KMS-11 (cell line): ENCODE results near the gene GPAT3.

Experiments
- H2AFZ ChIP-seq: fragments of 200-600 bp; sonication (generic); 2 replicates; pipeline ENCODE4 v1.6.1; 2016; ENCODE audit warnings: antibody characterized with exemption, mixed run types, low read depth
- H3K27ac ChIP-seq: fragments of 200-600 bp; sonication (generic); 2 replicates; pipeline ENCODE4 v1.6.1; 2016; ENCODE audit warnings: mild to moderate bottlenecking, mixed run types
- H3K27me3 ChIP-seq: fragments of 200-600 bp; sonication (generic); 2 replicates; pipeline ENCODE4 v1.6.1; 2017; ENCODE audit warnings: mild to moderate bottlenecking, low read depth, mixed run types, moderate library complexity; ENCODE audit not compliant: insufficient read depth
- H3K36me3 ChIP-seq: fragments of 200-600 bp; sonication (generic); 2 replicates; pipeline ENCODE4 v1.6.1; 2017; ENCODE audit warnings: mild to moderate bottlenecking, mixed run types; ENCODE audit not compliant: insufficient read depth
- H3K4me1 ChIP-seq: fragments of 200-600 bp; sonication (generic); 2 replicates; pipeline ENCODE4 v1.6.1; 2016; ENCODE audit warnings: mild to moderate bottlenecking, low read depth, mixed run types; ENCODE audit not compliant: poor library complexity, severe bottlenecking
- H3K4me2 ChIP-seq: fragments of 200-600 bp; sonication (generic); 2 replicates; pipeline ENCODE4 v1.7.0; 2016; ENCODE audit warnings: mild to moderate bottlenecking, mixed run types
- H3K4me3 ChIP-seq: fragments of 200-600 bp; sonication (generic); IDR thresholded peaks from 2 replicates; pipeline ENCODE4 v1.6.1; 2017; ENCODE audit warnings: low read depth, low read length, mixed read lengths; ENCODE audit not compliant: insufficient read depth
- H3K79me2 ChIP-seq: fragments of 200-600 bp; sonication (generic); 2 replicates; pipeline ENCODE4 v1.6.1; 2016; ENCODE audit warnings: low read depth, mixed run types; ENCODE audit not compliant: insufficient read depth
- H3K9ac ChIP-seq: fragments of 200-600 bp; sonication (generic); 2 replicates; pipeline ENCODE4 v1.6.1; 2016; ENCODE audit warnings: mild to moderate bottlenecking, mixed run types
- H4K20me1 ChIP-seq: fragments of 200-600 bp; sonication (generic); 2 replicates; pipeline ENCODE4 v1.6.1; 2016; ENCODE audit warnings: mild to moderate bottlenecking, mixed run types; ENCODE audit not compliant: insufficient read depth
- TF ChIP-seq, protein P1 (sequence below): fragments of 200-600 bp; sonication (generic); conservative IDR thresholded peaks from 2 replicates; pipeline ENCODE4 v1.6.1; 2017; ENCODE audit warnings: low read depth, mild to moderate bottlenecking, antibody characterized with exemption, low read length, moderate library complexity, mixed read lengths

GPAT3 gene

DNA sequence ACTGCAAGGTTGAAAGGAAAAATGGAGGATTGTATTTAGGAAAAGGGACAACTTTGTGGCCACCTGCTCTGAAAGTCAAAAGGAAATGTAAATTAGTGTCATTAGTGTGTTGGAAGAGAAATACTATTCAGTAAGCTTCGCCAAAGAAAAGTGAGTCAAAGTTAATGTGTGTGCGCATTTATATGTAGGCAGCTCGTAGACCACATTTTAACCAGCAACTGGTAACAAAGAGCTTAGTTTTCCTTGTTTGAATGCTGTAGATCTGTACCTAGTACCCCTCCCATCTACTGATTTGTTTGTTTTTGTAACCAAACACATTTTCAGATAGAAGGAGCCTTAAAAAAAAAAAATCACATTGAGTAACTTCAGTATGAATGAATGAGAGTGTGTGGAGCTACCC lies 69.3 kb downstream of the GPAT3 start:
- Histone ChIP-seq H3K36me3 (no peaks in the 10 kb centered on the region), H2AFZ (no peak overlapping the region), H3K27ac (no peak overlapping the region), H3K4me3 (no peak overlapping the region), H3K4me2 (no peak overlapping the region), H3K79me2 (no peaks in the 10 kb centered on the region), H3K9ac (no peak overlapping the region), H3K27me3 (no peaks in the 10 kb centered on the region), H4K20me1 (no peaks in the 10 kb centered on the region), H3K4me1 (no peaks in the 10 kb centered on the region)
- TF ChIP-seq, protein P1, sequence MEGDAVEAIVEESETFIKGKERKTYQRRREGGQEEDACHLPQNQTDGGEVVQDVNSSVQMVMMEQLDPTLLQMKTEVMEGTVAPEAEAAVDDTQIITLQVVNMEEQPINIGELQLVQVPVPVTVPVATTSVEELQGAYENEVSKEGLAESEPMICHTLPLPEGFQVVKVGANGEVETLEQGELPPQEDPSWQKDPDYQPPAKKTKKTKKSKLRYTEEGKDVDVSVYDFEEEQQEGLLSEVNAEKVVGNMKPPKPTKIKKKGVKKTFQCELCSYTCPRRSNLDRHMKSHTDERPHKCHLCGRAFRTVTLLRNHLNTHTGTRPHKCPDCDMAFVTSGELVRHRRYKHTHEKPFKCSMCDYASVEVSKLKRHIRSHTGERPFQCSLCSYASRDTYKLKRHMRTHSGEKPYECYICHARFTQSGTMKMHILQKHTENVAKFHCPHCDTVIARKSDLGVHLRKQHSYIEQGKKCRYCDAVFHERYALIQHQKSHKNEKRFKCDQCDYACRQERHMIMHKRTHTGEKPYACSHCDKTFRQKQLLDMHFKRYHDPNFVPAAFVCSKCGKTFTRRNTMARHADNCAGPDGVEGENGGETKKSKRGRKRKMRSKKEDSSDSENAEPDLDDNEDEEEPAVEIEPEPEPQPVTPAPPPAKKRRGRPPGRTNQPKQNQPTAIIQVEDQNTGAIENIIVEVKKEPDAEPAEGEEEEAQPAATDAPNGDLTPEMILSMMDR = no peak

DNA sequence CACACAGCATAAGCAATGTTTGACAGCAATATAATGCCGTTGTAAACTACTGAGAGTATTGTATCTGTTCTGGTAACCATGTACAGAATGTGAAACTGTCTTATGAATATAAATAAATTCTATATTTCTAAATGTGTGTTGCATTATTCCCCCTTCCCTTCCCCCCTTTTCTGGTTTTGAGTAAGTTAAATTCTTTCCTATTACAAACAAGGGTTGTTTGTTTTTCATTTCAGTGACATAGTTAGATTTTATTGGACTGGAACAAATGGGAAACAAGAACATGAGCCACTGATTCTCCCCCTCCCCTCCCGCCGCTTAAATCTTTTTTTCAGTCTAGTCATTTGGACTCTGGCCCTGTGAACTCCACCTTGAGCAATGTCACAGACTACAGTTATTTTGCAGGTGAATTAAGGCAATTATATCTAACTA lies 69.8 kb downstream of the GPAT3 start:
- Histone ChIP-seq H3K9ac (no peak overlapping the region), H3K79me2 (no peaks in the 10 kb centered on the region), H3K36me3 (no peaks in the 10 kb centered on the region), H3K4me3 (no peak overlapping the region), H3K27ac (no peak overlapping the region), H3K4me1 (no peaks in the 10 kb centered on the region), H3K27me3 (no peaks in the 10 kb centered on the region), H2AFZ (no peak overlapping the region), H3K4me2 (no peak overlapping the region), H4K20me1 (no peaks in the 10 kb centered on the region)
- TF ChIP-seq, protein P1 = no peak

DNA sequence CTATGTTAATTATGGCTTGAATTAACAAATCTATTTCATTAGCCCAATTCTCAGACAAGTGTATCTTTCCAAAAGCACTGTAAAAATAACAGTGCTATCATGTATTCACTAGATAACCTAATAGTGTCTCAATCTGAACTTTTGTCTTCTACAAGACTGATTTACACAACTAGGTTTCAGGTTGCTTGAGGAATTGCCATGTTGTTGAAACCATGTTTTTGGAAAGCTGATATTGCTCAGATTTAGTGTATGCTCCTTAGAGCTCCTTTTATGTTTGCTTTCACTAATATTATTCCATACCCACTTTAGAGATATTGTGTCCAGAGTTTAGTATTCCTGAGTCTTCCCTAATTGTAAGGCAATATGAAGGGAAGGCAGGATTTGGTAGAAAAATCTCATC lies 70.6 kb downstream of the GPAT3 start:
- Histone ChIP-seq H3K9ac (no peak overlapping the region), H3K79me2 (no peaks in the 10 kb centered on the region), H3K4me2 (no peak overlapping the region), H3K4me1 (no peaks in the 10 kb centered on the region), H3K27ac (no peak overlapping the region), H2AFZ (no peak overlapping the region), H3K36me3 (no peaks in the 10 kb centered on the region), H4K20me1 (no peaks in the 10 kb centered on the region), H3K27me3 (no peaks in the 10 kb centered on the region), H3K4me3 (no peak overlapping the region)
- TF ChIP-seq, protein P1 = no peak

DNA sequence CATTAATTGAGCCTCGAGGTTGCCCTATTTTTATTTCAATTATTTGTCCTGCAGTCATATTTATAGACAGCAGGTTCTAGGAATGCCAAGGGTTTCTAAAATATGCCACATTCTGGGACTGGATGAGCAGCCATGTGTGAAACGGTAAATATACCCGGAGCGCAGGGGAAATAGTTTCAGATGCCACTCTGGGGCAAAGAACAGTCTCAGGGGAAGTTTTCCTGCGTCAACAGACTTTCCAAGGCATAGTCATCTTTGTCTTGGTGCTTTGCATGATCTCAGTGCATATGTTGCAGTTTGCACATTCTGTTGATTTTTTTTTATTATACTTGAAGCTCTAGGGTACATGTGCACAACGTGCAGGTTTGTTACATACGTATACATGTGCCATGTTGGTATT lies 71.0 kb downstream of the GPAT3 start:
- TF ChIP-seq, protein P1 = no peak

More for the DNA sequence above, 71.0 kb downstream of the GPAT3 start:
- H3K4me1 ChIP-seq = no peaks in the 10 kb centered on the region
- H2AFZ ChIP-seq = no peak overlapping the region
- no peak overlapping the region for H3K27ac ChIP-seq
- H3K9ac ChIP-seq = no peak overlapping the region
- H3K4me3 ChIP-seq = no peak overlapping the region
- no peaks in the 10 kb centered on the region for H3K36me3 ChIP-seq
- H3K79me2 ChIP-seq = no peaks in the 10 kb centered on the region
- H3K4me2 ChIP-seq = no peak overlapping the region
- H3K27me3 ChIP-seq = no peaks in the 10 kb centered on the region
- no peaks in the 10 kb centered on the region for H4K20me1 ChIP-seq
